H9 (cell line): Measurements from ENCODE around the gene NRG2. TPM values are rescaled to one million over a fixed set of nuclear protein-coding genes. Genes with fewer than 3 reads are reported as not detected.

ENCODE experiments used
- DNase-seq: peaks from one replicate; pipeline ENCODE4 v3.0.0-alpha.2; 2017
- H2AFZ ChIP-seq: one replicate; pipeline ENCODE4 v1.6.1; 2013; ENCODE audit warnings: mild to moderate bottlenecking, low read length, control low read depth, moderate library complexity
- H2AK5ac ChIP-seq: 2 replicates; pipeline ENCODE4 v1.6.1; 2013; ENCODE audit warnings: low read length, control low read depth, mixed read lengths; ENCODE audit not compliant: insufficient read length
- H2BK120ac ChIP-seq: one replicate; pipeline ENCODE4 v1.6.1; 2013; ENCODE audit warnings: low read depth, mild to moderate bottlenecking, low read length, control low read depth, inconsistent platforms; ENCODE audit not compliant: poor library complexity, severe bottlenecking
- H2BK12ac ChIP-seq: 2 replicates; pipeline ENCODE4 v1.6.1; 2013; ENCODE audit warnings: low read length, control low read depth, mixed read lengths, low read depth; ENCODE audit not compliant: insufficient read length
- H2BK15ac ChIP-seq: 2 replicates; pipeline ENCODE4 v1.6.1; 2013; ENCODE audit warnings: low read depth, low read length, control low read depth
- H2BK20ac ChIP-seq: one replicate; pipeline ENCODE4 v1.6.1; 2013; ENCODE audit warnings: low read depth, mild to moderate bottlenecking, low read length, control low read depth, inconsistent platforms; ENCODE audit not compliant: poor library complexity, severe bottlenecking
- H2BK5ac ChIP-seq: 2 replicates; pipeline ENCODE4 v1.6.1; 2013; ENCODE audit warnings: low read length, control low read depth, mixed read lengths; ENCODE audit not compliant: insufficient read length
- H3K14ac ChIP-seq: 2 replicates; pipeline ENCODE4 v1.6.1; 2013; ENCODE audit warnings: low read length, control low read depth; ENCODE audit not compliant: insufficient read depth
- H3K18ac ChIP-seq: 2 replicates; pipeline ENCODE4 v1.6.1; 2013; ENCODE audit warnings: low read depth, mild to moderate bottlenecking, mixed read lengths, low read length, control low read depth; ENCODE audit not compliant: insufficient read length
- H3K23ac ChIP-seq: 2 replicates; pipeline ENCODE4 v1.6.1; 2013; ENCODE audit warnings: low read length, control low read depth, mixed read lengths, low read depth; ENCODE audit not compliant: insufficient read length
- H3K23me2 ChIP-seq: 2 replicates; pipeline ENCODE4 v1.6.1; 2013; ENCODE audit warnings: low read depth, mild to moderate bottlenecking, mixed read lengths, low read length, control low read depth; ENCODE audit not compliant: insufficient read length, poor library complexity, severe bottlenecking
- H3K27ac ChIP-seq: 2 replicates; pipeline ENCODE4 v1.5.1; 2013; ENCODE audit warnings: low read length, control low read depth, mixed read lengths, low read depth; ENCODE audit not compliant: insufficient read length
- H3K27me3 ChIP-seq: 2 replicates; pipeline ENCODE4 v1.6.1; 2013; ENCODE audit warnings: low read length, control low read depth, inconsistent platforms; ENCODE audit not compliant: insufficient read depth
- H3K4ac ChIP-seq: 2 replicates; pipeline ENCODE4 v1.6.1; 2013; ENCODE audit warnings: low read depth, mild to moderate bottlenecking, control low read depth, inconsistent platforms, low read length, moderate library complexity
- H3K4me1 ChIP-seq: 2 replicates; pipeline ENCODE4 v1.6.1; 2013; ENCODE audit warnings: low read length, control low read depth, inconsistent platforms; ENCODE audit not compliant: insufficient read depth
- H3K4me2 ChIP-seq: 2 replicates; pipeline ENCODE4 v1.6.1; 2013; ENCODE audit warnings: low read length, control low read depth, mixed read lengths; ENCODE audit not compliant: insufficient read length, insufficient read depth
- H3K56ac ChIP-seq: 2 replicates; pipeline ENCODE4 v1.6.1; 2013; ENCODE audit warnings: low read depth, mild to moderate bottlenecking, mixed read lengths, low read length, control low read depth; ENCODE audit not compliant: insufficient read length
- H3K79me1 ChIP-seq: 2 replicates; pipeline ENCODE4 v1.6.1; 2013; ENCODE audit warnings: low read depth, mild to moderate bottlenecking, moderate library complexity, low read length, control low read depth, inconsistent platforms; ENCODE audit not compliant: insufficient read depth, poor library complexity, severe bottlenecking
- H3K79me2 ChIP-seq: 2 replicates; pipeline ENCODE4 v1.6.1; 2013; ENCODE audit warnings: low read length, control low read depth, inconsistent platforms; ENCODE audit not compliant: insufficient read depth
- H3K9ac ChIP-seq: 2 replicates; pipeline ENCODE4 v1.6.1; 2013; ENCODE audit warnings: low read length, control low read depth, mixed read lengths; ENCODE audit not compliant: insufficient read length; ENCODE audit errors: extremely low read depth
- H3K9me3 ChIP-seq: one replicate; pipeline ENCODE4 v1.6.1; 2013; ENCODE audit warnings: low read depth, low read length, inconsistent platforms; ENCODE audit not compliant: control insufficient read depth
- H3T11ph ChIP-seq: one replicate; pipeline ENCODE4 v1.6.1; 2013; ENCODE audit warnings: mild to moderate bottlenecking, low read length, control low read depth, inconsistent platforms
- H4K20me1 ChIP-seq: one replicate; pipeline ENCODE4 v1.6.1; 2013; ENCODE audit not compliant: control insufficient read depth, insufficient read length, insufficient read depth
- H4K5ac ChIP-seq: 2 replicates; pipeline ENCODE4 v1.6.1; 2013; ENCODE audit warnings: low read depth, mild to moderate bottlenecking, mixed read lengths, low read length, control low read depth; ENCODE audit not compliant: insufficient read length
- H4K8ac ChIP-seq: replicated peaks from 2 replicates; pipeline ENCODE4 v1.6.1; 2013; ENCODE audit warnings: low read length, control low read depth, mixed read lengths, low read depth; ENCODE audit not compliant: insufficient read length
- H4K91ac ChIP-seq: 2 replicates; pipeline ENCODE4 v1.6.1; 2013; ENCODE audit warnings: low read depth, mild to moderate bottlenecking, moderate library complexity, mixed read lengths, low read length, control low read depth; ENCODE audit not compliant: insufficient read length
- H3K27ac Mint-ChIP-seq, 3 experiments: 2 replicates in 2 of 3; 3 replicates in 1 of 3; pipeline ENCODE4 v1.8.0; 2020 to 2021; ENCODE audit warnings: mixed read lengths in 3 of 3, mild to moderate bottlenecking in 1 of 3, moderate library complexity in 1 of 3
- H3K27me3 Mint-ChIP-seq: 2 replicates; pipeline ENCODE4 v1.8.0; 2021; ENCODE audit warnings: low read depth, mild to moderate bottlenecking, moderate library complexity, mixed read lengths
- H3K36me3 Mint-ChIP-seq, 3 experiments: 2 replicates in 2 of 3; 3 replicates in 1 of 3; pipeline ENCODE4 v1.8.0; 2020 to 2021; ENCODE audit warnings: low read depth in 3 of 3, mixed read lengths in 3 of 3; ENCODE audit not compliant: insufficient read depth in 1 of 3
- H3K4me1 Mint-ChIP-seq, 2 experiments: 2 replicates each; pipeline ENCODE4 v1.8.0; 2020; ENCODE audit warnings: mixed read lengths in 2 of 2
- H3K4me3 Mint-ChIP-seq, 2 experiments: 2 replicates in 1 of 2; 3 replicates in 1 of 2; pipeline ENCODE4 v1.8.0; 2020 to 2021; ENCODE audit warnings: mild to moderate bottlenecking in 2 of 2, mixed read lengths in 2 of 2, moderate library complexity in 1 of 2
- H3K9me3 Mint-ChIP-seq, 2 experiments: 2 replicates in 1 of 2; 3 replicates in 1 of 2; pipeline ENCODE4 v1.8.0; 2020; ENCODE audit warnings: mild to moderate bottlenecking in 2 of 2, mixed read lengths in 2 of 2, moderate library complexity in 1 of 2
- CTCF ChIP-seq: fragments of 200-600 bp; sonication (generic); conservative IDR thresholded peaks from 3 replicates; pipeline ENCODE4 v1.8.0; 2021; ENCODE audit warnings: antibody characterized with exemption, mild to moderate bottlenecking
- WGBS: extraction: QIAGEN DNeasy Blood & Tissue Kit; methylation state at CpG from one replicate; pipeline ENCODE4 v1.1.7; 2013; ENCODE audit warnings: missing lambda C conversion rate, low lambda C conversion rate, mixed read lengths; ENCODE audit not compliant: insufficient read length; ENCODE audit errors: extremely low coverage; 5-methylcytosine and 5-hydroxymethylcytosine counted together
- total RNA-seq: library from RNA; stranded (reverse); gene quantifications from 2 replicates; pipeline ENCODE4 v1.2.1, GENCODE V29; 2021

The NRG2 gene
- total RNA-seq, 1 experiment from 2014 or later, result not detected

DNA sequence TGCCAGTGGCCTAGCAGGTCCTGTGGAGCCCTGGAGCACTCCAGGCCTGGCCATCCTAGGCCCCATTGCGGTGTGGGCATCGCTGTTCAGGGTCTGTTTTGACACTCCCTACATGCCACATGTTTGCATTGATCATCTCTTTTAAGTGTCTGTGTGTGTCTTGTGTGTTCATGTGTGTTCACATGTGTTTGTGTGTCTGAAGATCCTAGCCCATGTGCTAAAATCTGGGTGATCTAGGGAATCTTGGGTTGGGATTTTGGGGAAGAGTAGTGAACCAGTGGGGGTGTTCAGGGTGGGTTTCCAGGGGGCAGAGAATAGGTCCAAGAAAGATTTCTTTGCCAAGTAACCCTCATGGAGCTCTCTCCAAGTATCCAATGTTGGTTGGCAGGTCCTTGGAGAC, 239.1 kb downstream of the NRG2 start:
- no peak overlapping the region for H2BK20ac ChIP-seq
- H3K27me3 Mint-ChIP-seq, result peaks cover 69% of the 10 kb centered on the region
- no peak overlapping the region for H3K18ac ChIP-seq

More for the DNA sequence above, 239.1 kb downstream of the NRG2 start:
- H3K23me2 ChIP-seq, result no peaks in the 10 kb centered on the region
- no peaks in the 10 kb centered on the region for H3K4me1 ChIP-seq
- H4K91ac ChIP-seq, result no peak overlapping the region
- no peak overlapping the region for H3K56ac ChIP-seq
- no peak overlapping the region for H4K5ac ChIP-seq
- H3K79me2 ChIP-seq, result no peaks in the 10 kb centered on the region
- H3K4me1 Mint-ChIP-seq, result 0 out of 4 replicates have a peak, but pooled peaks cover 2% of the 10 kb centered on the region in 2 experiments
- H2BK15ac ChIP-seq, result no peak overlapping the region
- no peak overlapping the region for H4K8ac ChIP-seq
- no peak overlapping the region for H3K27ac ChIP-seq
- H2BK12ac ChIP-seq, result no peak overlapping the region
- no peak overlapping the region for H2BK120ac ChIP-seq
- no peaks in the 10 kb centered on the region for H3K9me3 ChIP-seq
- H3K4me2 ChIP-seq, result no peak overlapping the region
- no peaks in the 10 kb centered on the region; a peak in 2 of 5 replicates for H3K9me3 Mint-ChIP-seq
- no peak overlapping the region for H3K23ac ChIP-seq
- H3K14ac ChIP-seq, result no peak overlapping the region
- no peaks in the 10 kb centered on the region for H4K20me1 ChIP-seq
- no peaks in the 10 kb centered on the region for H3K36me3 Mint-ChIP-seq
- no peak overlapping the region for H3K9ac ChIP-seq
- H3T11ph ChIP-seq, result no peak overlapping the region
- H3K79me1 ChIP-seq, result no peaks in the 10 kb centered on the region
- no peak overlapping the region for H3K4me3 Mint-ChIP-seq
- H2AK5ac ChIP-seq, result no peak overlapping the region
- H2BK5ac ChIP-seq, result no peak overlapping the region
- WGBS, result no CpG with 5 or more reads among the region's 2 CpGs
- TF ChIP-seq CTCF, result no peak
- H3K27ac Mint-ChIP-seq, result no peak overlapping the region
- no peak overlapping the region for H3K4ac ChIP-seq
- DNase-seq, result no peak
- H2AFZ ChIP-seq, result no peak overlapping the region
- H3K27me3 ChIP-seq, result peaks cover 3% of the 10 kb centered on the region; the same call in 1 of the 2 replicates
